Left ventricle myocardium superior (tissue), 1 donor: ENCODE results near the gene LATS2. TPM values are rescaled to one million over a fixed set of nuclear protein-coding genes. Genes with fewer than 3 reads are reported as not detected.
"Not testable (repeated sequence)": the region's sequence is repeated elsewhere in the genome, so short reads cannot be mapped to it uniquely, and the experiment has no call there.

Experiments used
- ATAC-seq: fragments of 200-7000 bp; cut with Tn5 transposase; one replicate; pipeline ENCODE4 v1.9.1; 2020; ENCODE audit warnings: mild to moderate bottlenecking, moderate library complexity
- DNase-seq: peaks from one replicate; pipeline ENCODE4 v3.0.0-alpha.2; 2020
- intact Hi-C: fragments of 100-400 bp; cut with micrococcal nuclease; formaldehyde crosslinking; loops from one replicate; pipeline ENCODE4 v1.11.0; 2022
- total RNA-seq: library from RNA; stranded (reverse); fragmentation: NEBNext Ultra II Directional; extraction: Animal tissue kit (Norgen Biotek cat#: 25700); gene quantifications from one replicate; pipeline ENCODE4 v1.2.1, GENCODE V29; 2021
- donor health status: DM: no; HTN: yes; CAD: no; lungs with severe emphysema.

Gene LATS2
- total RNA-seq, 1 donor from 2014 or later: 25.1 TPM

- not testable (repeated sequence) for ATAC-seq, DNase-seq
- intact Hi-C loops: loop anchor here (10.0 kb wide), 2 partner anchors 234 to 534 kb away; partner anchors contain the start of genes MRPL57 and SKA3
Observed at GRCh38 chr13:20940511-20940910, 120.9 kb downstream of the LATS2 start.

GRCh38 chr13:20940083-20940482, 121.3 kb downstream of the LATS2 start:
- no peak for ATAC-seq
- no peak for DNase-seq
- intact Hi-C loops: loop anchor here (10.0 kb wide), 2 partner anchors 235 to 535 kb away; partner anchors contain the start of genes MRPL57 and SKA3

GRCh38 chr13:20939662-20940061, 121.7 kb downstream of the LATS2 start:
- peak; percentile 61 for DNase-seq
- intact Hi-C loops: loop anchor here (10.0 kb wide), 2 partner anchors 235 to 535 kb away; partner anchors contain the start of genes MRPL57 and SKA3
- peak; percentile 90 for ATAC-seq

- ATAC-seq: peak; percentile 55
- intact Hi-C loops: no loop called here
- DNase-seq: no peak
Observed at GRCh38 chr13:20938302-20938701, 123.1 kb downstream of the LATS2 start.

GRCh38 chr13:20927596-20928257, 133.7 kb downstream of the LATS2 start:
- intact Hi-C loops: loop anchor here (10.0 kb wide), 2 partner anchors 433 to 743 kb away; no protein-coding TSS in a partner anchor
- no peak for ATAC-seq
- DNase-seq: no peak

- not testable (repeated sequence) for DNase-seq, ATAC-seq
- intact Hi-C loops: loop anchor here (10.0 kb wide), 2 partner anchors 431 to 741 kb away; no protein-coding TSS in a partner anchor
Observed at GRCh38 chr13:20925395-20925790, 136.0 kb downstream of the LATS2 start.

- ATAC-seq (peak; percentile 62), DNase-seq (peak; percentile 73)
- intact Hi-C loops: loop anchor here (5.0 to 10.0 kb wide), 3 partner anchors 213 to 740 kb away; no protein-coding TSS in a partner anchor
Observed at GRCh38 chr13:20924758-20925394, 136.5 kb downstream of the LATS2 start.

- peak; percentile 76 for ATAC-seq
- DNase-seq: no peak
- intact Hi-C loops: loop anchor here (5.0 to 10.0 kb wide), 3 partner anchors 211 to 738 kb away; no protein-coding TSS in a partner anchor
Observed at GRCh38 chr13:20923272-20923671, 138.1 kb downstream of the LATS2 start.

Other genes starting within 250 kb of the LATS2 start
- gene XPO4, start 158.8 kb downstream of the LATS2 start, total RNA-seq: 32.9 TPM
- gene SAP18, start 78.5 kb upstream of the LATS2 start, total RNA-seq: 263 TPM
- gene SKA3, start 115.0 kb upstream of the LATS2 start, total RNA-seq: 0.12 TPM
- gene MRPL57, start 115.1 kb upstream of the LATS2 start, total RNA-seq: 23.7 TPM